HG03342 (cell line): Measurements from ENCODE around the gene TMEM220.
A peak's percentile ranks its signal among the peaks of the same experiment; 100 is the strongest.

ENCODE experiments used
- ATAC-seq: cut with Tn5 transposase; IDR thresholded peaks from one replicate; pipeline ENCODE4 v1.9.1; 2021; ENCODE audit warnings: mild to moderate bottlenecking, moderate library complexity; ENCODE audit not compliant: unreplicated experiment

Gene TMEM220

GRCh38 chr17:10729334-10730193 lies at the start of gene TMEM220:
TSS of gene TMEM220 (minus strand) at chr17:10730023. CDS start at chr17:10729851, 172 bp downstream.
- peak; percentile 71 for ATAC-seq

- no peak for ATAC-seq
Measured at GRCh38 chr17:10779609-10780008, 49.8 kb upstream of the TMEM220 start.

DNA sequence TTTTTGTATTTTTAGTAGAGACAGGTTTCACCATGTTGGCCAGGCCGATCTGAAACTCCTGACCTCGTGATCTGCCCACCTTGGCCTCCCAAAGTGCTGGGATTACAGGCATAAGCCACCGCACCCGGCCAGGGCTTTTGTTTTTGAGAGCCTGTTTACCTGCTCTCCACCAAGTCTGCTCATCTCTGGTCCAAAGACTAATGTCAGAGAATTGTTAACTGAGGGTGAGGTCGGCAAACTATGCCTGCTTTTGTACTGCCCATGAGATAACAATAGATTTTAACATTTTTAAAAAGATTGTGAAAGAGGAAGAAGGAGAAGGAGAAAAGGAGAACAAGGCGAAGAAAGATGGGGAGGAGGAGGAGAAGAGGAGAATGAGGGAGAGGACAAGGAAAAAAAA lies 48.1 kb upstream of the TMEM220 start:
- ATAC-seq: no peak

- ATAC-seq: no peak
Measured at GRCh38 chr17:10777131-10777807, 47.4 kb upstream of the TMEM220 start.

DNA sequence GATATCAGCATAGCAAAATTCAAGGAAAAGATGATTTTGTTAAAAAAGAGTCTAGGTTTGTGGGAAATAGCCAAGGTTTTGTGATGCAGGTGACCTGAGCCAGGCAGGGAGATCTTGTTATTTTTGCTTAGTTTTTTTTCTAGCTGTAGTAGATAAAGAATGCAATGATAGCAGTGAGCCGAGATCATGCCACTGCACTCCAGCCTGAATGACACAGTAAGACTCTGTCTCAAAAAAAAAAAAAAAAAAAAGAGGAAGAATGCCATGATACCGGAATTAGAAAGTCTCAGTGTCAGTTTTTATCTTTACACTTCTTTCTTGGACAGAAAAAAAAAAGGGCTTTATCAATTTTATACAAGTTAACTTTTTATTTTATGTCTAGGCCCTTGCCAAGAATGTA lies 46.6 kb upstream of the TMEM220 start:
- ATAC-seq: no peak

GRCh38 chr17:10775740-10776356 lies 46.0 kb upstream of the TMEM220 start:
- ATAC-seq: no peak

DNA sequence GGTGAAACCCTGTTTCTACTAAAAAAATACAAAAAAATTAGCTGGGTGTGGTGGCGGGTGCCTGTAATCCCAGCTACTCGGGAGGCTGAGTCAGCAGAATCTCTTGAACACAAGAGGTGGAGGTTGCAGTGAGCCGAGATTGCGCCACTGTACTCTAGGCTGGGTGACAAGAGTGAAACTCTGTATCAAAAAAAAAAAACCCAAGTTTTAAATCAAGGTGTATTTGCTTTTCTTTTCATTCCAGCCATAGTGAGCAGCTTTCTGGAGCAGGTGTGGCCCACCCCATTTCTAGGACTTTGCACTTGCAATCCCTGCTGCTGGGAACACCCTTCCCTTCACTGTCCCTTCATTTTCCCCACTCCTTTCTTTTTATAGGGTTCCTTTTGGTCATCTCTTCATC lies 45.2 kb upstream of the TMEM220 start:
- ATAC-seq: no peak

DNA sequence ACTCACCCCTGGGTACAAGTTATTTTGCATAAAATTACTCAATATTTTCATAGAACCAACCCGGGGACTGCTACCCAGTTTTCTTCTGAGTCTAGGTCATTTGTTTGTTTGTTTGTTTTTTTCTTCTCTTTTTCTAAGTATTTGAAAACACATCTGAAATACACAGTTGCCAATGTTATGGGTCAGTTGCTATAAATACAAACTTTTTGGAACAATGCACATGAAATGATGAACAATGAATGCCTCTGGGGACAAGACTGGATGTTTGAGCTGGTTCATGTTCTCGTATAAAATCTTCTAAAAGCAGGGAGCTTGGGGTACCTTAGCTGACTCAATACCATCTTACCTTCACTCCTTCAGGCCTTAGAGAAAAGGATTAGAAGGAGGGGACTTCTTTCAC lies 43.6 kb upstream of the TMEM220 start:
- ATAC-seq: no peak

GRCh38 chr17:10772425-10773380 lies 42.9 kb upstream of the TMEM220 start:
- no peak for ATAC-seq

DNA sequence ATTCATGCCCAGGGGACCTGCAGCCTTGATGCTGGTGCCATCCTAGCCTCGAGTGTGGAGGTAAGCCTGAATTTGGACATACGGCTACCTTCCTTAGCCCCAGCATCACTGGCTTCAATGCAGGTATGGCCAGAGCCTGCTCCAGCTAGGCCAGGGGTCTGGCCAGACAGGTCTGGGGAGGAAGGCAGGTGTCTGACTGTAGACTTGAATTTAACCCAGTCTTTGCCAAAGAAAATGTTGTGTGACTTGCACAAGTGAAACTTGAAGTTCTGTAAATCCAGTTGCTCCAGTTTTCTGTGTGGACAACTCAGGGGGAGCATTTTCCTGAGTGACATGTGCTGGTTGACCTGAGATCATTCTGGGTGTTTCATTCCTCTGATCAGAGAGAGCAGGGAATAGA lies 41.3 kb upstream of the TMEM220 start:
- no peak for ATAC-seq

- no peak for ATAC-seq
Measured at GRCh38 chr17:10769840-10770239, 40.0 kb upstream of the TMEM220 start.

DNA sequence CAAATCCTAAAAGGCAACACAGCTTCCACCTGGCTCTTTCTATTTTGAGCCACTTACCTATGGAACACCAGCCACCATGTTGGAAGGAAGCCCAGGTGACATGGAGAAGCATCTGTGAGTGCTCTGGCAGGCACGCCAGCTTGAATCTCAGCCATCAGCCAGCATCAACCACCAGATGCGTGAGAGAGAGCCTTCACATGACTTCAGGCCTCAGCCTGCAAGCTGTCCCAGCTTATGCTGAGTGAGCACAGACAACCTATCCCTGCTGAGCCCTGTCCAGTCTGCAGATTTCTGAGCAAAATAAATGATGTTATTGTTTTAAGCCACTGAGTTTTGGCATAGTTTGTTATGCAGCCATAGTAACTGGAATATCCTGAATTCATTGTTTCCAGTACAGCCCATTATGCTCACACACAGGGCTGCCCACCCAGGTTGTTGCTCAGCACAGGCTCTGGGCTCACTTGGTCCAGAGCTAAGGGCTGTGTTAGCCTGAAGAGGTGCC lies 39.0 kb upstream of the TMEM220 start:
- ATAC-seq: no peak

DNA sequence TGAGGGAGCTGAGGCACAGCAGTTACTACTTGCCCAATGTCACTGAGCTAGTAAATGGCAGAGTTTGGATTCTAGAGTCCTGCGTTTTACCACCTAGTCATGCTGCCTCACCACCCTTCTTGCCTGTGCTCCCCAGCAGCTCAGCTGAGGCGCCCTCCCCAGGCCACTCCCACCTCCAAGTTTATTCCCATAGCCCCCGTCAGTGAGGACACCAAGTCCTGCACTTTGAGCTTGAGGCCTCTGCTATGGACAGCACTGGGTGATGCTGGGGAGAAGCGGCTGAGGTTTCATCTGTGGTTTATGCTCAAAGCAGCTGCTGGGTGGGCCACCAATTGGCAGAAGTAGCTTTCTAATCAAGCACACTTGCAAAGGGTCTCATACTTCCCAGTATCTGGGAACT lies 37.4 kb upstream of the TMEM220 start:
- no peak for ATAC-seq

DNA sequence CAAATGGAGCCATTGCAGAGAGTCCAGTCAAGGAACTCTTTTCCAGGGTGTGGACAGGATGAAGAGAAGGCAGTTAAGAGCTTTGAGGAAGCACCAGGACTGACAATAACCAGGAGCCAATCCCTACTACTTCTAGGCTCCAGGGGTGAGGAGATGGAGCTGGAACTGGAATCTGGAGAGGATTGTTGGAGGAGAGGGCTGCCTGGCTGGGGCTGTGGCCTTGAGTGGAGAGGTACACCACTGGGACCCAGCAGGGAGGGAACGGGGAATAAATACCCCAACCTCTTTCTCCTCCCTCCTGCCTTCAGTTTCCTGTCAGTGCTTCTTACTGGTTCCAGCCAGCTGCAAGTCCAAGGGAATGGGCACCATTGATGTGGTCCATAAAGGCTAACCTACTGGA lies 32.2 kb upstream of the TMEM220 start:
- no peak for ATAC-seq

DNA sequence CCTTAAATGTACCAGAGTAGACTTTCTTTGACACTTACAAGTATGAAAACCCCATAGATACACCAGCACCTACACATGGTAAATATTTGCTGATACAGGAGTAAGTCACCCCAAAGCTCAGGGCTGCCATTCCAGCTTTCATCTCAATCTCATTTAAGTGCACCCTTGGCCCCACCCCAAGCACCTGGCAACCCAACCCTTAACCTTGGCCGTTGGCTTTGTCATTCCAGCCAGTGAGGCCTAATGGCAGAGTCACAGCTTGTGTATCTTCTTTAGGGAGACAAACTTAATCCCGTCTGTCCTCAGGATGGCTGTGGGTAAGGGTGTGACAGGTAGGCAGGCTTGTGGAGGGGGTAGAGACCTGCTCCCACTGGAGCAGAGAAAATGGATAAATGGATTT lies 31.5 kb upstream of the TMEM220 start:
- ATAC-seq: no peak

DNA sequence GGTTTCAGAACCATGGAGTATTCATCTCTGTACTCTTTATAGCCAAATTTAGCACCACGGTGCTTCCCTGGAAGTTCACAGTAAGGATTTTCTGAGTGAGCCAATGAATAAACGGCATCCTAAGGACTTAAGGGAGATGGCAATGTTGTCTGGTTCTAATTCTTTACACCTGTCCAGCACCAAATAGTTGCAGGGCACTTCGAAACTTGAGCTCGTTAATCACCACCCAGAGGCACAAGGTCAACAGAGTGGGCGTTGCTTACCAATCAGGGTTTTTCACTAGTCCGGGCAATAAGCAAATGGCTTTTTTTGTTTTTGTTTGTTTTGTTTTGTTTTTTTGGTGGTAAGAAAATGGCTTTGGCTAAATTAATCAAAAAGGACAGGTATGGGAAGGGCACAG lies 28.2 kb upstream of the TMEM220 start:
- no peak for ATAC-seq

DNA sequence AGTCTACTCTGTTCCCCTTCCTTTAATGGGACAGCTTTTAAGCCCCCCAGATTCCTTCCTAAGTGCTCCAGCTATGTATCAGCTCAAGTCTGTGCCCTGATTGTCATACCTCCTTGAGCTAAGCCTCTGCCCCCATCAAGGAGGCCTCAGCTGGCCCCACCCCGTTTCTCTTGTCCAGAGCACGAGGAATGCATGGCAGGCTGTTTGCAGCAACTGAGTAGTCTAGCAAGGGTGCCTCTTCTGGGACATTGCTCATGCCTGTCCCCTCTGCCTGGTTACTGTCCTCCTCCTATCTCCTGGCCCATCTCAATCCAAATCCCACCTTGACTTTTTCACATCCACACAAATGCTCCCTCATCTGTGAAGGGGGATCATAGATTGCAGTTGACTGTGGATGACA lies 27.8 kb upstream of the TMEM220 start:
- ATAC-seq: no peak

DNA sequence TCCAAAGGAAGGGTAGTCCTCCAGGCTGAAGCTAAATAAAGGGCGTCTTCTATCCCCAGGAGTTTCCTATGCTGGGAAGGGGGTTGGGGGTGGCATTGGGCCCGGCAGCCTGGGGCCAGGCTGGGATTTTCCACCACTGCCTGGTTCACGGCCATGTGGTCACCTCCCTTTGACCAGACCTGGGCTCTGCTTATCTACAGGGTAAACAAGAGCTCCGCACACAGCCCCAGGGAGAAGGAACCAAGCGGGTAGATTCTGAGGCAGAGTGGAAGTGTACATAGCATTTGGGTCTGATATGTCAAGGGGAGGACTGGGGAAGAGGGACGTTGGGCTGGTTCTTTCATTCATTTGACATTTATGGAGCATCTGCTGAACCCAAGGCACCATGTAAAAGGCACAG lies 27.2 kb upstream of the TMEM220 start:
- no peak for ATAC-seq

DNA sequence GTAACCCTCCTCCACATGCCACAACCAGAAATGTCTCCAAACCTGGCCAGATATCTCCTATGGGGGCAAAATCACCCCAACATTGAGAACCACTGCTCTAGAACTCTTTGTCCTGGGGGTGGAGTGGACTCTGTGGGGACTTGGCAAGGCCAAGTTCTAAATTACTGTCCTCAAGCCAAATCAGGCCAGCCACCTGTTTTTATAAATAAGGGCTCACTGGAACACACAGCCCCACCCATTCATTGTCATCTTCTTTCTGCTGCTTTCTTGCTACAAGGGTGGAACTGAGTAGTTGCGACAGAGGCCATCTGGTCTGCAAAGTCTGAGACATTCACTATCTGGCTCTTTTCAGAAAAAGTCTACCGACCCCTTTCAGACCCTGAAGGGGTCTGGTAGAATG lies 26.8 kb upstream of the TMEM220 start:
- ATAC-seq: no peak

DNA sequence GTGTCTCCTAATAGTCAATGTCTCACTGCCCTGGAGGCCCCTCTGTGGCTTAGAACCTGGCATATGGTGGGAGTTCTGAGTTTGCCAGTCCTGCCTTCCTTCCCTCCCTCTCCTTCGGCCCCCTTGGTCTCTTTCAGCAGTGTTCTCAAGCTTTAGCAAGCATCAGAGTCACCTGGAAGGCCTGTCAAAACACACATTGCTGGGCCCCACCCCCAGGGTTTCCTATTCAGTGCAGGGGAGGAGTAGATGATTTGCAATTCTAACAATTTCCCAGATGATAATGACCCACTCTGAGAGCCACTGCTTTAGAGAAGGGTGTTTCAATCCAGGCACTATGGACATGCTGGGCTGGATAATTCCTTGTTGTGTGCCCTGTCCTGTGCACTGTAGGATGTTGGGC lies 26.4 kb upstream of the TMEM220 start:
- no peak for ATAC-seq
